Kidney (tissue), 14 donors: ENCODE measurements around the gene LRRC26. TPM values are rescaled to one million over a fixed set of nuclear protein-coding genes. Genes with fewer than 3 reads are reported as not detected.

Source experiments
- DNase-seq, 5 donors: peaks; one replicate each; pipeline ENCODE4 v3.0.0-alpha.2; 2013 to 2020
- FAIRE-seq: peaks from 2 replicates; lab custom pipeline; 2012; peaks lifted over from hg19 to GRCh38; lab: Jason Lieb, UNC
- H3K27ac ChIP-seq, 2 donors: one replicate each; pipeline ENCODE4 v1.7.0; 2013; ENCODE audit warnings: low read depth in 2 of 2, low read length in 2 of 2, inconsistent platforms in 1 of 2
- H3K27me3 ChIP-seq: one replicate; pipeline ENCODE4 v1.7.1; 2013; ENCODE audit warnings: low read length, inconsistent platforms; ENCODE audit not compliant: control insufficient read depth, insufficient read depth
- H3K36me3 ChIP-seq, 3 donors: one replicate each; pipeline versions ENCODE4 v1.7.0 to v1.7.1; 2013; ENCODE audit warnings: low read length in 3 of 3, control low read depth in 1 of 3, inconsistent platforms in 1 of 3; ENCODE audit not compliant: insufficient read depth in 3 of 3, control insufficient read depth in 2 of 3
- H3K4me1 ChIP-seq, 3 donors: one replicate each; pipeline versions ENCODE4 v1.7.0 to v1.7.1; 2013; ENCODE audit warnings: low read length in 3 of 3, inconsistent platforms in 1 of 3, low read depth in 1 of 3; ENCODE audit not compliant: control insufficient read depth in 2 of 3, insufficient read depth in 2 of 3
- H3K4me3 ChIP-seq, 3 donors: one replicate each; pipeline versions ENCODE4 v1.7.0 to v1.8.1; 2013; ENCODE audit warnings: low read length in 3 of 3, control low read depth in 1 of 3, inconsistent platforms in 1 of 3
- H3K9ac ChIP-seq, 3 donors: one replicate each; pipeline versions ENCODE4 v1.7.0 to v1.7.1; 2013; ENCODE audit warnings: low read length in 3 of 3, control low read depth in 1 of 3, inconsistent platforms in 1 of 3
- H3K9me3 ChIP-seq, 3 donors: one replicate each; pipeline versions ENCODE4 v1.7.0 to v1.7.1; 2013; ENCODE audit warnings: low read length in 3 of 3, control low read depth in 1 of 3, inconsistent platforms in 1 of 3; ENCODE audit not compliant: control insufficient read depth in 2 of 3, insufficient read depth in 1 of 3
- CTCF ChIP-seq: IDR thresholded peaks from 3 replicates; pipeline ENCODE4 v1.5.1; 2012; ENCODE audit warnings: mild to moderate bottlenecking, moderate library complexity, borderline replicate concordance; ENCODE audit not compliant: insufficient read depth; ENCODE audit errors: extremely low read depth
- intact Hi-C: fragments of 100-400 bp; cut with DNase I; formaldehyde crosslinking; loops from one replicate; pipeline ENCODE4 v1.11.1; 2022
- polyA plus RNA-seq: library from polyadenylated mRNA; stranded (reverse); fragments of 350-450 nt; fragmentation: Illumina TruSeq; extraction: RNeasy Lipid Tissue Mini Kit (QIAGEN cat#74804); gene quantifications from one replicate; pipeline ENCODE4 v1.2.3, GENCODE V29; 2014; ENCODE audit warnings: low read depth, low replicate concordance; ENCODE audit not compliant: insufficient read depth
- total RNA-seq: library from RNA; stranded (reverse); fragmentation: NEBNext Ultra II Directional; extraction: Animal tissue kit (Norgen Biotek cat#: 25700); gene quantifications from one replicate; pipeline ENCODE4 v1.2.1, GENCODE V29; 2021
- donor health status: control.
- donor health status: control.
- donor health status: control.
- donor health status: control.
- donor health status: control.
- donor health status: DM: yes; HTN: yes; CAD: no.
- donor health status: Normal renal cell carcinoma (clear cell type).

LRRC26 gene
- total and polyA plus RNA-seq, 2 donors from 2014 or later, result 0.25 TPM; not detected in 1

- Histone ChIP-seq H3K4me1 (peaks cover 0 to 21% (median 0%) of the 10 kb centered on the region in 3 donors), H3K4me3 (peak overlapping the region in 2 of 3 donors; percentile 48 to 51), H3K9me3 (no peaks in the 10 kb centered on the region), H3K27me3 (no peaks in the 10 kb centered on the region), H3K9ac (peak overlapping the region in 2 of 3 donors; percentile 22 to 40), H3K27ac (peak overlapping the region; percentile 67 to 77), H3K36me3 (peaks cover 0 to 2% (median 0%) of the 10 kb centered on the region in 3 donors)
- intact Hi-C loops, result no loop called here
- FAIRE-seq, result no peak
- peak; percentile 45 to 92 (median 66) for DNase-seq
- no peak for TF ChIP-seq CTCF
Observed at GRCh38 chr9:137217276-137218211, 47.7 kb upstream of the LRRC26 start.

DNA sequence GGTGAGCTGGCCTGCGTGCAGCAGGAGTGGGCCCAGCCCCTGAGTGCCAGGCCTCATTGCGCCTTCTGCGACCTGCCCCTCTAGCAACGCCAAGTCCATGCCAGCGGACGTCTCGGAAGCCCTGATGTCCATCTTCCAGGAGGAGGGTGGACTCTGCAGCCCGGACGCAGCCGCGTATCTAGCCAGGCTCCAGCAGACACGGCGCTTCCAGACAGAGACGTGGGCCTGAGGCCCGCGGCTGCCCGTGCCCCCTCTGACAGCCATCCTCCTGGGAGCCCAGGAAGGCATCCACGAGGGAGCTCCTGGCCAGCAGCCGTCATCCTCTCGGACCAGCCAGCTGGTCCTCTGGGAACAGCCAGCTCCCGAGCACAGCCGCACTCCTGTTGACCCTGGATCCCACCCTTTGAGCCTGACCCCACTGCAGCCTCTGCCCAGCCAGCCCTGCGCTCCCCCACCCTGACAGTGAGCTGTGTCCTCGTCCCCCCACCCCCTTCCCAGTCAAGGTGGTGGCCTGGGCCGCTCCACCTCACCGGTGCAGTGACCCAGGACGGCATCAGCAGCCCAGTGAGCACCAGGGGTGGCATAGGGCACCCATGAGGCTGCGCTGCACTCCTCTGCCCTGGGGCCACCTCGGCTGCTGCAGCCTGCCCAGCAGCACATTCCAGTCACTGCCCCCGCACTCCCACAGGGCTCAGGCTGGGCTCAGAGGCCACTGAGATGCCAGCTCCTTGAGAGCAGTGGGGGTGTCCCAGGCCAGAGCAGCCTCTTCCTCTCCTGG lies 46.5 kb upstream of the LRRC26 start:
- H3K27ac ChIP-seq, result no peak overlapping the region
- FAIRE-seq, result no peak
- H3K4me1 ChIP-seq, result peaks cover 0 to 21% (median 0%) of the 10 kb centered on the region in 3 donors
- H3K9ac ChIP-seq, result peak overlapping the region in 1 of 3 donors; percentile 40
- no peaks in the 10 kb centered on the region for H3K27me3 ChIP-seq
- H3K9me3 ChIP-seq, result no peaks in the 10 kb centered on the region
- peak in 1 of 5 donors; percentile 44 for DNase-seq
- no peak for TF ChIP-seq CTCF
- intact Hi-C loops, result no loop called here
- H3K4me3 ChIP-seq, result no peak overlapping the region
- H3K36me3 ChIP-seq, result peaks cover 0 to 2% (median 0%) of the 10 kb centered on the region in 3 donors

- intact Hi-C loops, result no loop called here
- no peaks in the 10 kb centered on the region for H3K27me3 ChIP-seq
- peaks cover 0 to 2% (median 0%) of the 10 kb centered on the region in 3 donors for H3K36me3 ChIP-seq
- DNase-seq (no peak), FAIRE-seq (no peak)
- no peak overlapping the region for H3K4me3 ChIP-seq
- TF ChIP-seq CTCF, result no peak
- no peak overlapping the region for H3K9ac ChIP-seq
- no peak overlapping the region for H3K27ac ChIP-seq
- peaks cover 0 to 21% (median 0%) of the 10 kb centered on the region in 3 donors for H3K4me1 ChIP-seq
- H3K9me3 ChIP-seq, result no peaks in the 10 kb centered on the region
Observed at GRCh38 chr9:137215196-137215986, 45.5 kb upstream of the LRRC26 start.
